ENCODE measurements around the gene MTFMT.

Gene MTFMT

GRCh38 chr15:65032801-65033537, 3.5 kb upstream of the MTFMT start:
- ChIA-PET POLR2A (ENCODE audit: low non-redundant PET) (no interaction called here), CTCF (interaction anchor here (0.7 to 1.3 kb wide), 3 partner anchors 110 to 265 kb away, joined by 3 read pairs; no protein-coding TSS in a partner anchor)
- no peak; the same call in 1 of the 2 replicates for TF ChIP-seq CTCF (conservative IDR thresholded peaks at IDR 0.05; ENCODE audit: low read depth)
- H3K27ac ChIP-seq, result no peak overlapping the region
- no peak for DNase-seq (ENCODE audit: low spot score)

GRCh38 chr15:65029736-65030208, 333 bp upstream of the MTFMT start:
- DNase-seq (ENCODE audit: low spot score), result no peak
- H3K27ac ChIP-seq, result peak overlapping the region; percentile 66
- CTCF ChIA-PET, result interaction anchor here (0.6 kb wide), 1 partner anchor 262 kb away, joined by 3 read pairs; no protein-coding TSS in a partner anchor
- no peak for TF ChIP-seq CTCF (conservative IDR thresholded peaks at IDR 0.05; ENCODE audit: low read depth)
- POLR2A ChIA-PET (ENCODE audit: low non-redundant PET), result no interaction called here

DNA sequence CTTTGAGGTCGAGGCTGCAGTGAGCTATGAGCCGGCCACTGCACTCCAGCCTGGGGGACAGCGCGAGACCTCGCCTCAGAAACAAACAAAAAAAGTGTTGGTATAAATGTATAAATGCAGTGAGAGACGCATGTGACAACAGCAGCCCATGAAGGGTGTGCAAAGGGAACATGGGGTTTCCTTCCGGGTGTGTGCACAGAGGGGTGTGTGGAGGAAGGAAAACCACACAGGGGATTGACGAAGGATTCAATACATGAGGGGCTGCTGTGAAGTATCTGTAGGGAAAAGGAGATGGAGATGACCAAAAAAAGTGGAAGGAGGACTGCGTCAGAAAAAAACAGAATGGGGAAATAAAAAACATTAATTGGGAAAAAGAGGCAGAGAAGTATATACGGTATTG, 1.1 kb downstream of the MTFMT start:
- no peak for TF ChIP-seq CTCF (conservative IDR thresholded peaks at IDR 0.05; ENCODE audit: low read depth)
- H3K27ac ChIP-seq, result no peak overlapping the region
- ChIA-PET CTCF (no interaction called here), POLR2A (ENCODE audit: low non-redundant PET) (no interaction called here)
- DNase-seq (ENCODE audit: low spot score), result no peak

- POLR2A ChIA-PET (ENCODE audit: low non-redundant PET), result no interaction called here
- no peak for TF ChIP-seq CTCF (conservative IDR thresholded peaks at IDR 0.05; ENCODE audit: low read depth)
- H3K27ac ChIP-seq, result no peak overlapping the region
- no peak for DNase-seq (ENCODE audit: low spot score)
- CTCF ChIA-PET, result interaction anchor here (0.6 kb wide), 1 partner anchor 272 kb away, joined by 3 read pairs; no protein-coding TSS in a partner anchor
Observed at GRCh38 chr15:65027593-65027992, 1.8 kb downstream of the MTFMT start.

- H3K27ac ChIP-seq, result no peak overlapping the region
- POLR2A ChIA-PET (ENCODE audit: low non-redundant PET), result no interaction called here
- CTCF ChIA-PET, result interaction anchor here (0.6 kb wide), 1 partner anchor 271 kb away, joined by 3 read pairs; no protein-coding TSS in a partner anchor
- no peak for DNase-seq (ENCODE audit: low spot score)
- no peak for TF ChIP-seq CTCF (conservative IDR thresholded peaks at IDR 0.05; ENCODE audit: low read depth)
Observed at GRCh38 chr15:65026756-65027155, 2.7 kb downstream of the MTFMT start.

DNA sequence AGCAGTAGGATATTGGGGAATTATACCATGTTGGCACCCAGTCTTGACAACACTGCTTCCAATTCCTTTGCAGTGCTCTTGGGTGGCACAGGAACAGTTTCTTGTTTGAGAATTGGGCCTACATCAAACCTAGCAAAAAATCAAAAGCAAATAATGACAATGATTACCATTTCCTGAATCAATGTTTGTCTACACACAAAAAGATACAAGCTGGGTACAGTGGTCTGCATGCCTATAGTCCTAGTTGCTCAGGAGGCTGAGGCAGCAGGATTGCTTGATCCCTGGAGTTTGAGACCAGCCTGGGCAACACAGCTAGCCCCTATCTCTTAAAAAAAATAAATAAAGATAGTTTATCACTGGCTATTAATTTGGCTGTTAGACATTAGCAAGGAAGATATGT, 8.0 kb downstream of the MTFMT start:
- POLR2A ChIA-PET (ENCODE audit: low non-redundant PET), result no interaction called here
- no peak for DNase-seq (ENCODE audit: low spot score)
- no peak for TF ChIP-seq CTCF (conservative IDR thresholded peaks at IDR 0.05; ENCODE audit: low read depth)
- no peak overlapping the region for H3K27ac ChIP-seq
- CTCF ChIA-PET, result interaction anchor here (0.6 to 0.7 kb wide), 2 partner anchors 17 to 158 kb away, joined by 3 read pairs; no protein-coding TSS in a partner anchor
